A549 (cell line): ENCODE data around the gene NDUFB8.

Experiments
- CTCF ChIP-seq: fragments of >200 bp; sonication (Bioruptor Twin); formaldehyde crosslinking; IDR thresholded peaks from 3 replicates; pipeline ENCODE4 v1.5.1; 2016
- EP300 ChIP-seq, 2 experiments: fragments of >200 bp; sonication (Bioruptor Twin); formaldehyde crosslinking; IDR thresholded peaks; 2 replicates in 1 of 2; 3 replicates in 1 of 2; pipeline ENCODE4 v1.6.1; 2016 to 2017
- POLR2A ChIP-seq: IDR thresholded peaks from 2 replicates; pipeline ENCODE4 v1.6.1; 2012; ENCODE audit warnings: mild to moderate bottlenecking, low read length

- TF ChIP-seq CTCF (no peak), EP300 (IDR thresholded peaks at IDR 0.05) (no peak), POLR2A (no peak)
Observed at GRCh38 chr10:100551196-100551595, 21.5 kb upstream of the NDUFB8 start.
